ENCODE results near the gene SAMD4A.

Gene SAMD4A

GRCh38 chr14:54646626-54647025 lies 79.7 kb downstream of the SAMD4A start:
- DNase-seq (ENCODE audit: low read depth), result no peak
- H3K4me3 ChIP-seq (ENCODE audit: low read depth, low read length), result no peak overlapping the region
- no peak for TF ChIP-seq CTCF (IDR thresholded peaks at IDR 0.05; ENCODE audit: low read depth, low read length, missing control alignments)
- in situ Hi-C loops (cut with HindIII; ENCODE audit: low sequenced_read_pairs), result no loop called here

GRCh38 chr14:54647378-54647777 lies 80.5 kb downstream of the SAMD4A start:
- no peak for TF ChIP-seq CTCF (IDR thresholded peaks at IDR 0.05; ENCODE audit: low read depth, low read length, missing control alignments)
- in situ Hi-C loops (cut with HindIII; ENCODE audit: low sequenced_read_pairs), result no loop called here
- H3K4me3 ChIP-seq (ENCODE audit: low read depth, low read length), result no peak overlapping the region
- no peak for DNase-seq (ENCODE audit: low read depth)

GRCh38 chr14:54649056-54649455 lies 82.1 kb downstream of the SAMD4A start:
- in situ Hi-C loops (cut with HindIII; ENCODE audit: low sequenced_read_pairs), result no loop called here
- H3K4me3 ChIP-seq (ENCODE audit: low read depth, low read length), result no peak overlapping the region
- TF ChIP-seq CTCF (IDR thresholded peaks at IDR 0.05; ENCODE audit: low read depth, low read length, missing control alignments), result no peak
- DNase-seq (ENCODE audit: low read depth), result no peak

GRCh38 chr14:54650331-54650958 lies 83.5 kb downstream of the SAMD4A start:
- no peak for TF ChIP-seq CTCF (IDR thresholded peaks at IDR 0.05; ENCODE audit: low read depth, low read length, missing control alignments)
- no peak overlapping the region for H3K4me3 ChIP-seq (ENCODE audit: low read depth, low read length)
- in situ Hi-C loops (cut with HindIII; ENCODE audit: low sequenced_read_pairs), result loop anchor here (5.0 kb wide), 1 partner anchor 83 kb away; the partner anchor contains the start of gene SAMD4A
- DNase-seq (ENCODE audit: low read depth), result no peak

- TF ChIP-seq CTCF (IDR thresholded peaks at IDR 0.05; ENCODE audit: low read depth, low read length, missing control alignments), result no peak
- in situ Hi-C loops (cut with HindIII; ENCODE audit: low sequenced_read_pairs), result loop anchor here (5.0 kb wide), 1 partner anchor 84 kb away; the partner anchor contains the start of gene SAMD4A
- no peak overlapping the region for H3K4me3 ChIP-seq (ENCODE audit: low read depth, low read length)
- DNase-seq (ENCODE audit: low read depth), result no peak
Measured at GRCh38 chr14:54650959-54651351, 84.0 kb downstream of the SAMD4A start.

- TF ChIP-seq CTCF (IDR thresholded peaks at IDR 0.05; ENCODE audit: low read depth, low read length, missing control alignments), result no peak
- in situ Hi-C loops (cut with HindIII; ENCODE audit: low sequenced_read_pairs), result loop anchor here (5.0 kb wide), 1 partner anchor 84 kb away; the partner anchor contains the start of gene SAMD4A
- H3K4me3 ChIP-seq (ENCODE audit: low read depth, low read length), result no peak overlapping the region
- no peak for DNase-seq (ENCODE audit: low read depth)
Measured at GRCh38 chr14:54651649-54652048, 84.7 kb downstream of the SAMD4A start.
